Measurements from ENCODE around the gene IL25. TPM values are rescaled to one million over a fixed set of nuclear protein-coding genes. Genes with fewer than 3 reads are reported as not detected.

IL25 gene
- total RNA-seq, 1 donor from 2014 or later = not detected

DNA sequence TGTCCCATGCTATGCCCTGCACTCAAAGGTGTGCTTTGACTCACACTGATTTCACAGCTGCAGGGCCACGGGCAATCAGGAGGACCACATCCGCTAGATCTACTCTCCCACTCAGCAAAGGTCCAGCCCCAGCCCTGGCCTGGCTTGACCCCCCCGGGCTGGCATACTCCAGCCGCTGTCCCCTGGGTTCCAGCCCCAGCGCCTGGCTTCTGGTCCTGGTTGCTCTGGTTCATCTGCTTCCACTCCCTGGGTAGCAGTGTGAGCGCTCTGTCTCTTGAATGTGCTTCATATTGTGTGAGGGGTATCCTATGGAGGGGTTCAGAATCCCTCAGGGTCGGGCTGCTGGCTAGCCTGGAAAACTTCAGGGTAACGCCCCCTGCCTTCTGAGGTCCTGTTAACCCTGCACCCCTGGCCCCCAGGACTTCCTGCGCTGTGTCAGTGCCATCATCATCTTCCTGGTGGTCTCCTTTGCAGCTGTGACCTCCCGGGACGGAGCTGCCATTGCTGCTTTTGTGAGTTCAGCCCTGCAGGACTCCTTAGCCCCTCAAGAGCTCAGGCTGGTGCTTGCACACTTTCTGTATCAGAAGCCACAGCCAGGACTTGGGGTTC, 6.1 kb downstream of the IL25 start:
- H3K4me1 ChIP-seq = no peaks in the 10 kb centered on the region
- ATAC-seq (no peak), DNase-seq (no peak)
- intact Hi-C loops (cut with DNase I) = loop anchor here (5.0 kb wide), 1 partner anchor 51 kb away; no protein-coding TSS in a partner anchor
- no peak overlapping the region for H3K4me3 ChIP-seq
- TF ChIP-seq, protein P1, sequence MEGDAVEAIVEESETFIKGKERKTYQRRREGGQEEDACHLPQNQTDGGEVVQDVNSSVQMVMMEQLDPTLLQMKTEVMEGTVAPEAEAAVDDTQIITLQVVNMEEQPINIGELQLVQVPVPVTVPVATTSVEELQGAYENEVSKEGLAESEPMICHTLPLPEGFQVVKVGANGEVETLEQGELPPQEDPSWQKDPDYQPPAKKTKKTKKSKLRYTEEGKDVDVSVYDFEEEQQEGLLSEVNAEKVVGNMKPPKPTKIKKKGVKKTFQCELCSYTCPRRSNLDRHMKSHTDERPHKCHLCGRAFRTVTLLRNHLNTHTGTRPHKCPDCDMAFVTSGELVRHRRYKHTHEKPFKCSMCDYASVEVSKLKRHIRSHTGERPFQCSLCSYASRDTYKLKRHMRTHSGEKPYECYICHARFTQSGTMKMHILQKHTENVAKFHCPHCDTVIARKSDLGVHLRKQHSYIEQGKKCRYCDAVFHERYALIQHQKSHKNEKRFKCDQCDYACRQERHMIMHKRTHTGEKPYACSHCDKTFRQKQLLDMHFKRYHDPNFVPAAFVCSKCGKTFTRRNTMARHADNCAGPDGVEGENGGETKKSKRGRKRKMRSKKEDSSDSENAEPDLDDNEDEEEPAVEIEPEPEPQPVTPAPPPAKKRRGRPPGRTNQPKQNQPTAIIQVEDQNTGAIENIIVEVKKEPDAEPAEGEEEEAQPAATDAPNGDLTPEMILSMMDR (IDR thresholded peaks at IDR 0.05) = no peak
- no peaks in the 10 kb centered on the region for H3K27me3 ChIP-seq
- no peak overlapping the region for H3K27ac ChIP-seq
- H3K9me3 ChIP-seq = no peaks in the 10 kb centered on the region
- no peaks in the 10 kb centered on the region for H3K36me3 ChIP-seq

DNA sequence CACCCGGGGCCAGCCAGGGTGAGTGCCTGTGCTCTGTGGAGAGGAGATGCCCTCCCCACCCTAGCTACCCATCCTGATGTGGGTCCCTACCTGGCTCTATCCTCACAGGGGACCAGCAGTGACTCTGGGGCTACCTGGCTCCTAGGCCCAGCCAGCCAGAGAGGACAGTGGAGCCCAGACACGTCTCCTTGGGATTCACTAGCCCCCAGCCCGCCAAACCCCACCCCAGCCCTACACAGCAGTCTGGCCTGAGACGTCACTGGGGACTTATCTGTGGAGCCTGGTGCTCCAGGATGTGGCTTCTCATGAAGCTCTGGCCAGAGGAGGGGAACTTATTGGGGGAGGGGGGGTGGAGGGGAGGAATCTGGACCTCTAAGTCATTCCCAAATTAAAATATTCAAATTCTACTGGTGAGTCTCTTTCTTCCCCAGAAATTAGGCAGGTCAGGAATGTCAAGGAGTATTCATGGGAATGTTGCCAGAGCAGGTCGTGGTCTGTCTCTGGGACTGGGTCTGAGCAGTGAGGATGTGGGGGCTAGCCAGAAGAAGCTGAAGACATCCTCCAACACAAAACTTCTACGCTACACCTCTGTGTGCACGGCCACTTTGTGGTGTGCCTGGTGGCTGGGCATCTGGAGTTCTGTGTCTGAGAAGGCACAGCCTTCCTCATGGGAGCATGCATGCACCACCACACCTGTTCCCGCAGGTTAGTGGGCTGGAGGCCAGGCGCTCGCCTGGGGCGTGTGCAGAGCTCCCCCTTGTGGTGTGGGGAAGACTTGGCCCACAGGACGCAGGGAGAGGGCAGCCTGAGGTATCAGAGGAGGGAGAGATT, 7.0 kb downstream of the IL25 start:
- TF ChIP-seq, protein P1 (IDR thresholded peaks at IDR 0.05) = peak; percentile 91
- Histone ChIP-seq H3K9me3 (no peaks in the 10 kb centered on the region), H3K4me3 (no peak overlapping the region), H3K36me3 (no peaks in the 10 kb centered on the region), H3K27me3 (no peaks in the 10 kb centered on the region), H3K4me1 (no peaks in the 10 kb centered on the region), H3K27ac (no peak overlapping the region)
- intact Hi-C loops (cut with DNase I) = loop anchor here (5.0 kb wide), 1 partner anchor 52 kb away; no protein-coding TSS in a partner anchor
- ATAC-seq (peak; percentile 94), DNase-seq (peak; percentile 88)

DNA sequence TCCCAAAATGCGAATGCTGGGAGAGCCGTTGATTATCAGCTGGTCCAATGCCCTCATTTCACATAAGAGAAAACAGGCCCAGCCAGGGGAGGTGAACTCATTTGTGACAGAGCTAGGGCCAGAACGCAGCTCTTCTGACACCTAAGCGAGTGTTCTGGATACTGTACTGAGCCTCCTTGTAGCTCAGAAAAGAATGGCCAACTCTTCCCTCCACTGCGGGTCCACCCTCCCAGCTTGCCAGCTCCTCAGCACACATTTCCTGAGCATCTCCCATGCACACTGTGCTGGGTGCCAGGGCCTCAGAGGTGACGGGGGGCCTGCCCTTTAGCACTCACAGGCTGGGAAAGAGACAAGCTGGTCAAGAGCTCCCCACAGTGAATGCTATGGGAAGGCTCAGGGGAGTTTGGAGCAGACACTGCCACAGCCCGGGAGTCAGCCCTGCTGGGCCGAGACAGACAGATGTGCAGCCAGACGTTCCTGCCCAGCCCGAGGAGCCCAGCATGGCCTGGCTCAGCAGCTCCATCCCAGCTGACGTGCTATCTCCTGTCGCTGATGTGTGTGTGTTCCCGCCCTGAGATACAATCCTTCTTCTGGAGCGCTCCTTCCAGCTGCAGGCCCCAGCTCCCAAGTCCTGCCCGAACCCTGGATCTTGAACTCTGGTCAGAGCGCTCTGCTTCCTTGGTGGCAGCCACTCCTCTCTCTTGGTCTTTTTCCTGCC, 7.7 kb downstream of the IL25 start:
- intact Hi-C loops (cut with DNase I) = no loop called here
- TF ChIP-seq, protein P1 (IDR thresholded peaks at IDR 0.05) = no peak
- Histone ChIP-seq H3K4me1 (no peaks in the 10 kb centered on the region), H3K36me3 (no peaks in the 10 kb centered on the region), H3K4me3 (no peak overlapping the region), H3K27me3 (no peaks in the 10 kb centered on the region), H3K9me3 (no peaks in the 10 kb centered on the region), H3K27ac (no peak overlapping the region)
- DNase-seq (no peak), ATAC-seq (no peak)

DNA sequence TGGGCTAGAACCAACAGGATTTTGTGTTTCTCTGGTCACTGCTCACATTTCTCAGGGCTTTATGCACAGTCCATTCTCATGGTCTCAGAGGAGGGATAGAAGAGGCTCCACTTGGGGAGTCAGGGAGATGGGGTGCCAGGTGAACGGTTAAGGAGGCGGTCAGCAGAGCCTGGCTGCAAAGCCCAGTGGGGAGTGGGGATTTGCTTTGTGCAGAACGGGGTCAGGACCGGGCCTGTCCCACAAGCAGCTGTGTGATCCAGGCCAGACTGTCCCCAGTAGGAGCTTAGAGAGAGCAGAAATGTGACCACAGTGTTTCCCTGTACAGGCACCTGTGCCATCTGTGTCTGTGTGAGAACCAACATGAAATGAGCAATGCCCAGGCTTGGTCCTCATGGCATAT, 8.4 kb downstream of the IL25 start:
- H3K4me3 ChIP-seq = no peak overlapping the region
- TF ChIP-seq, protein P1 (IDR thresholded peaks at IDR 0.05) = no peak
- no peaks in the 10 kb centered on the region for H3K27me3 ChIP-seq
- no peaks in the 10 kb centered on the region for H3K36me3 ChIP-seq
- H3K27ac ChIP-seq = no peak overlapping the region
- no peaks in the 10 kb centered on the region for H3K9me3 ChIP-seq
- ATAC-seq = no peak
- intact Hi-C loops (cut with DNase I) = no loop called here
- H3K4me1 ChIP-seq = no peaks in the 10 kb centered on the region
- no peak for DNase-seq

DNA sequence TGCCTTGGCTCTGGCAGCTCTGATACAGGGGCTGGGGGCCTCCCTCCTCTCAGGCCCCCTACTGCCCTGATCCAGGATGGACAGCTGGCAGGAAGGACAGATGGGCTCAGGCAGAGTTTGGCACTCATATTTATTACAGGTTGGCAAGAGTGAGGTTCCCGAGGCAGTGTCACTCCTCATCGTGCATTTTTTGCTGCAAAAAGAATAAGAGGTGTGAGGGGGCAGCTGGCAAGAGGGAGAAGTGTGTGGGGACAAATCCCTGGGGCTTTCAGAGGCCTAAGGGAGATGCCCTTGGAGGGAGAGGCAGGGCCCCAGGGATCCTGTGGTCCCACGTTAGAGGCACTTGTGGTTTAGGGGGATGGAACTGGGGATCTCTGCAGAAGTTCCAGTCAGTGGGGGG, 9.3 kb downstream of the IL25 start:
- no peaks in the 10 kb centered on the region for H3K27me3 ChIP-seq
- no peaks in the 10 kb centered on the region for H3K36me3 ChIP-seq
- ATAC-seq = no peak
- TF ChIP-seq, protein P1 (IDR thresholded peaks at IDR 0.05) = no peak
- H3K27ac ChIP-seq = no peak overlapping the region
- intact Hi-C loops (cut with DNase I) = no loop called here
- H3K9me3 ChIP-seq = no peaks in the 10 kb centered on the region
- no peak for DNase-seq
- no peak overlapping the region for H3K4me3 ChIP-seq
- H3K4me1 ChIP-seq = no peaks in the 10 kb centered on the region
